Measurements from ENCODE around the gene UXS1.
A peak's percentile ranks its signal among the peaks of the same experiment; 100 is the strongest.
"Not testable (repeated sequence)": the region's sequence is repeated elsewhere in the genome, so short reads cannot be mapped to it uniquely, and the experiment has no call there.

UXS1 gene

DNA sequence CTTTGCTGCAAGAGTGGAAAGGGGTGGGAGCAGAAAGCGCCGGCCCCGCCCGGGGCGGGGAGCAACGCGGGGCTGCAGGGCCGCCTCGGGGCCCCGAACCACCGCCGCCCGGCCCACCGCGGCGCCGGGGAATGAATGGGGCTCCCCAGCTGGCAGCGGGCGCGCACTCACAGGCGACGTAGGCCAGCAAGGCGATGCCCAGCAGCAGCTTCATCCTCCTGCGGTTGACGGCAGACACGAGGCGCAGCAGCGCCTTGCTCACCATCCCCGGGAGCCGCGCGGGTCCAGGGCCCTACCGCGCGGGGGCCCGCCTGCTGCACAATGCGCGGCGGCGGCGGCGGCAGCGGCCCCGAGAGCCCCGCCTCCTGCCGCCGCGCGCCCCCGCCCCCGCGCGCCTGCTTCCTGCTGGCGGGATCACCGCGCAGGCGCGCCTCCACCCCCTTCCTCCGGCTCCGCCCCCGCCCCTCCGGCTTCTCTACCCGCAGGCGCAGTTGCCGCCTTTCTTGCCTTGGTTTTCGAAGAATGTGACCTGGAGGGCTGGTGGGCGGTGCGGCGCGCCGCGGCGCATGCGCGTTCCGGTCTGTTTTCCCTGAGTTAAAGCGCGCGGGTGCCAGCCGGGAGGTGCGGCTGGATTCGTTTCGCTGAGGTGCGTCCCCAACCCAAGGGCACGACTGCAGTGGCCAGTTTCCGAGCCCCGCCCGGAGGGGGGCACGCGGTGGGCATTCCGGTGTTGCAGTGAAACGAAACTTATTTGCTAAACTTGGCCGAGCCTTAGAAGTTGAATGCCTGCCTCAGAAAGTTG lies at the start of gene UXS1:
TSS of gene UXS1 (minus strand) at position 325 of the 802 bp plus-strand sequence. CDS start at position 265, 60 bp downstream.
- peak; percentile 82 for DNase-seq (ENCODE audit: low read depth)

DNA sequence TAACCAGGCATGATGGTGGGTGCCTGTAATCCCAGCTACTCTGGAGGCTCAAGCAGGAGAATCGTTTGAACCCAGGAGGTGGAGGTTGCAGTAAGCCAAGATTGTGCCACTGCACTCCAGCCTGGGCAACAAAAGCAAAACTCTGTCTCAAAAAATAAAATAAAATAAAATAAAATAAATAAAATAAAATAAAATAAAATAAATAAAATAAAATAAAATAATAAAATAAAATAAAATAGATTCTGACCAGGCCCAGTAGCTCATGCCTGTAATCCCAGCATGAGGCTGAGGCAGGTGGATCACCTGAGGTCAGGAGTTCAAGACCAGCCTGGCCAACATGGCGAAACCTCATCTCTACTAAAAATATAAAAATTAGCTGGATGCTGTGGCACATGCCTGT lies 45.4 kb upstream of the UXS1 start:
- DNase-seq (ENCODE audit: low read depth): not testable (repeated sequence)

GRCh38 chr2:106235392-106235791 lies 41.3 kb upstream of the UXS1 start:
- not testable (repeated sequence) for DNase-seq (ENCODE audit: low read depth)

- DNase-seq (ENCODE audit: low read depth): no peak
Measured at GRCh38 chr2:106233350-106233706, 39.2 kb upstream of the UXS1 start.

- no peak for DNase-seq (ENCODE audit: low read depth)
Measured at GRCh38 chr2:106232638-106233349, 38.7 kb upstream of the UXS1 start.

DNA sequence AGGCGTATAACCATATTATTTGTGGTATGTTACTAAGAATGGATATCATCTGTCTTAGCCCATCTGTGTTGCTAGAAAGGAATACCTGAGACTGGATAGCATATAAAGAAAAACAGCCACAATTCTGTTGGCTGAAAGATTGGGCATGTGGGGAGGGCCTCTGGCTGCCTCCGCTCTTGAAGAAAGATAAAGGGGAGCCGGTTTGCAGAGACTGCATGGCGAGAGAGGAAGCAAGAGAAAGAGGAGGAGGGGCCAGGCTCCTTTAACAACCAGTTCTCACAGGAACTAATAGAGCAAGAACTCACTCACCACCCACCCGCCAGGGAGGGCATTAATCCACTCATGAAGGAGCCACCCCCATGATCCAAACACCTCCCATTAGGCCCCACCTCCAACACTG lies 29.2 kb upstream of the UXS1 start:
- no peak for DNase-seq (ENCODE audit: low read depth)

DNA sequence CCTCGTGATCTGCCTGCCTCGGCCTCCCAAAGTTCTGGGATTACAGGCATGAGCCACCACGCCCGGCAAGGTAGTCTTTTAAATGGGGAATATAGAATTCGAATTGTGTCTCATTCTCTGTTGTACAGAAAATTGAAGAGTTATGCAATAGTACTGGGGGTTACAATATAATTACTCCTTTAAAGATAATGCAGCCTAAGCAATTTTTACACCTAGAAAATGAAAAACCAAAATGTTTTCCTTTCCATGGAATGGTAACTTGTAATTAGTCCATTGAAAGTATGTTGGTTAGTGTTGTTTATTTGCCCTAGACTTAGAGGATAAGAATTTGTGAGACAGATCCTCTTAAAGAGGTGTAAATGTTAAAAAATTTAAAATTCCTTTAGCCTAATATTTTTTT lies 28.0 kb upstream of the UXS1 start:
- DNase-seq (ENCODE audit: low read depth): not testable (repeated sequence)

DNA sequence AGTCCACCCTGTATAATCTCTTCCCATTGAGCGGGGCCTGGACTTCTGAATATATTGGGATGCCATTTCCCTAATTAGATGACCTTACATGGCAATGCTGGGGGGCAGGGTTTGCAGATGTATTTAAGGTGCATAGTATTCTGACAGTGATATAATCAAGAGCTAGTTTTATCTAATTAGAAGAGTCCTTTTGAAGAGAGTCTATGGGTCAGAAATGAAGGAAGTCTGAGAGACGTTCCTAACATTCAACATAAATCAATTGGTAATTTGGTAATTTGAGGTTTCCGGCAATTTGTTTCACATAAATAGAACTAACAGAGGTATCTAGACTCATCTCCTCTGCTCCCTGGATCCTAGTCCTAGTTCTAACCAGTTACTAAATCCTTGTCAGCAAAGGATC lies 25.7 kb upstream of the UXS1 start:
- no peak for DNase-seq (ENCODE audit: low read depth)

- not testable (repeated sequence) for DNase-seq (ENCODE audit: low read depth)
Measured at GRCh38 chr2:106219157-106219556, 25.1 kb upstream of the UXS1 start.

DNA sequence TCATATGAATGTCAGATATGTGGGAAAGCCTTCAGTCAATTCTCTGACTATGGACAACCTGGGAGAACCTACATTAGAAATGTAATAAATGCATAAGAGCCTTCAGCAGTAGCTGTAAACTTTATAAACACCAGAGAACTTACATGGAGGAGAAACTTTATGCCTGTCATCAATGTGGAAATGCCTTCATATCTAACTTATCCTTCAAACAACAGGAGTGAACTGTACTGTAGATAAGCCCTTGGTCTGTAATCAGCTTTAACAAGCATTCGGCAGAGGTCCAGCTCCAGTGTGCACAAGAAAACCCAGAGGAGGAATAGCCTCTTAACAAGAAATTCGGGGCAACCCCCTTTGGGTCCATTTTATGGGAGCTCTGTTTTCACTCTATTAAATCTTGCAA lies 14.8 kb upstream of the UXS1 start:
- DNase-seq (ENCODE audit: low read depth): no peak

DNA sequence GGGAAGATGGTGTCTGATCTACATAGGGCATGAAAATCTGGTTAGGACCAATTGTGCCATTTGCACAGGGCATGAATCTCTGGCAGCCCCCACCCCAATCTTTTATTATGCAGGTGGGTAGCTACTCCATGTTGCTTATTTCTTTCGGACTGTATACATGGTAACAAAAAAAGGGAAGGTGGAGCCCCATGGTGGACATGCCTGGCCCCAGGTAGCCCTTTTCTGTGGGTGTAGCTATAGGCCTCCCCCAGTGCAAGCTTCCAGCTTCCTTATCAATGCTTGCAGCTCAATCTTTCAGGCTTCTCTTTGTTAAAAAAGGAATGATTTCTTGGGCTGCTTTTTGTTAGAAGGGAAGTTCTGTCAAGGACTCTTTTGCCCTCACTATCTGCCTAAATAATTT lies 14.3 kb upstream of the UXS1 start:
- no peak for DNase-seq (ENCODE audit: low read depth)

DNA sequence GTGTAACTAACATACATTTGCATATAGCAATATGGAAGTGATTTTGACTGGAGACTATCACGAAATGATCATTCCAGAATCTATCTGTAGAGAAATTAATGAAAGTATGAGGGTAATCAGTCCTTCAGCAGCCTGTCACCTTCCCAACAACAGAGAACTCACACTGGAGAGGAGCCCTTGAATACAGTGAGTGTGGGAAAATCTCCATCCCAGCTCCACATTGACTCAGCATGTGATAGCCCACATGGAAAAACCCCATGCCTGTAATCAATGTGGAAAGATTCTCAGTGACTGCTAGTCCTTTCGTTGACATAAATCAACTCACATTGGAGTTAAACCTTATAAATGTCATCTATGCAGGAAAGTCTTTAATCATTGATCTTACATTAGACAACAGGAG lies 13.1 kb upstream of the UXS1 start:
- no peak for DNase-seq (ENCODE audit: low read depth)

DNA sequence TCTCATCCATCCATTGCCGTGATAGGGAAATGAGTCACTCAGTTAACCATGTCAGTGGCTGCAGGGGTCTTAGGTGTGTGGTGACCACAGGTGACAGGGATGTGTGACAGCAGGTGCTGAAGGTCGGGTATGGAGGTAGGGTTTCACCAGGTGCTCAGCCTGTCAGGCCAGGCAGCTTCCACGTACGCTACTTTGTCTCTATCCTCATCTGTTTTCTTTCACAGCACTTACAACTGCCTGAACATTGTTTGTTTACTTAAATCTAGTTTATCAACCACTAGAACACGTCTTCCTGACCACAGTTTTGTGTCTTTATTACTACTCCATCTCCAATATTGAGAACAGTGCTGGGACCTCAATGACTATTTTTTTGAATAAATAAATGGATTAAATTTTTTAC lies 11.4 kb upstream of the UXS1 start:
- no peak for DNase-seq (ENCODE audit: low read depth)

DNA sequence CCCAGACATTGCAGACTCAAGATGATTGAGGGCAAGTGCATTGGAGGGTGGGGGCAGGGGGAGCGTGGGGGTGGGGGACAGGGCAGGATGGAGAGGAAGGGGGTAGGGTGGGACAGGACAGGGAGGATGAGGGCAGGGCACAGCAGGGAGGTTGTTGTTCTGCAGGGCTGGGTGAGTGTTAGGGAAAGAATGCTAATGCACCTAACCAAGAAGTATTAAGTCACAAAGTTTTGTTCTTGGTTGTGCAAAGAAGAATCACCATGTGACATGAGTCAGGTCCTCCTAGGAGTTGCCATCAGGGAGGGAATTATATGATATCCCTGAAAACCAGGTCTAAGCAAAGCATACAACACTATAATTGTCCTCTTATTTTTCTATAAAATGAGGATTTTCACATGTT lies 10.4 kb upstream of the UXS1 start:
- not testable (repeated sequence) for DNase-seq (ENCODE audit: low read depth)

GRCh38 chr2:106201661-106202060 lies 7.6 kb upstream of the UXS1 start:
- no peak for DNase-seq (ENCODE audit: low read depth)

DNA sequence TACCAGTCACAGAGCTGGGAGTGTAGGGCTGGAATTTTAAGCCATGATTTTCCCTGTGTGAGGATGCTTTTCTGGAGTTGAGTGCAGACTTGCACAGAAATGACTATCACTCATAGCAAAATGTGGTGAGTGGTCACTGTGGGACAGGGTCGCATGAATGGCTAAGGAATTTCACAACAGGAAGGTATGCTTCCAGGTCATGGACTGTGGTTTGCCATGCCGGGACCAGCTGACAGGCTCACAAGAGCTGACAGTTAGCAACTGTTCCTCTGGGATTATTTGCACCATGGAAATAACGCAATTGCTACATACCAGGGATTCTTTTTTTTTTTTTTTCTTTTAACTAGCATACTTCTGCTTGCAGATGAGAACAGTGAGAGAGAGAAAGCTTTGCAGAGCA lies 3.8 kb upstream of the UXS1 start:
- no peak for DNase-seq (ENCODE audit: low read depth)

DNA sequence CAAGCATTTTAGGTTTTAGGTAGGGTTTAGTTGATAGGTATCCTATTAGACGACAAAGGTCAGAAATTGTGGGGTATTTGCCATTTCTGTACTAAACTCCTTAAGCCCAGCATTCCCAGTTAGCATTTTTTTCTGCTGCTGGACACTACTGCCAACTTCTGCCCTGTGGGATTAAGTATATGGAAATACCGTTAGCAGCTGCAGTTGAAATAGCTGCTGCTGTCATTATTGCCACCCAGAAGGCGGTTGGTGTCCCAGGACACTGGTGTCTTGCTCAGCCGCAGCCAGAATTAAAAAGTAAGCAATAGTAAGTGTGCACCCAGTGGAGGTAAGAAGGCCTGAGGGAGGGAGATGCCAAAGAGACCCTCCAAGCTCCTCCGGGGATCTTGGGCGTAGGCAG lies 1.9 kb upstream of the UXS1 start:
- DNase-seq (ENCODE audit: low read depth): no peak

- DNase-seq (ENCODE audit: low read depth): no peak
Measured at GRCh38 chr2:106195456-106195855, 1.4 kb upstream of the UXS1 start.

GRCh38 chr2:106193690-106193976 lies 468 bp downstream of the UXS1 start:
- DNase-seq (ENCODE audit: low read depth): no peak

DNA sequence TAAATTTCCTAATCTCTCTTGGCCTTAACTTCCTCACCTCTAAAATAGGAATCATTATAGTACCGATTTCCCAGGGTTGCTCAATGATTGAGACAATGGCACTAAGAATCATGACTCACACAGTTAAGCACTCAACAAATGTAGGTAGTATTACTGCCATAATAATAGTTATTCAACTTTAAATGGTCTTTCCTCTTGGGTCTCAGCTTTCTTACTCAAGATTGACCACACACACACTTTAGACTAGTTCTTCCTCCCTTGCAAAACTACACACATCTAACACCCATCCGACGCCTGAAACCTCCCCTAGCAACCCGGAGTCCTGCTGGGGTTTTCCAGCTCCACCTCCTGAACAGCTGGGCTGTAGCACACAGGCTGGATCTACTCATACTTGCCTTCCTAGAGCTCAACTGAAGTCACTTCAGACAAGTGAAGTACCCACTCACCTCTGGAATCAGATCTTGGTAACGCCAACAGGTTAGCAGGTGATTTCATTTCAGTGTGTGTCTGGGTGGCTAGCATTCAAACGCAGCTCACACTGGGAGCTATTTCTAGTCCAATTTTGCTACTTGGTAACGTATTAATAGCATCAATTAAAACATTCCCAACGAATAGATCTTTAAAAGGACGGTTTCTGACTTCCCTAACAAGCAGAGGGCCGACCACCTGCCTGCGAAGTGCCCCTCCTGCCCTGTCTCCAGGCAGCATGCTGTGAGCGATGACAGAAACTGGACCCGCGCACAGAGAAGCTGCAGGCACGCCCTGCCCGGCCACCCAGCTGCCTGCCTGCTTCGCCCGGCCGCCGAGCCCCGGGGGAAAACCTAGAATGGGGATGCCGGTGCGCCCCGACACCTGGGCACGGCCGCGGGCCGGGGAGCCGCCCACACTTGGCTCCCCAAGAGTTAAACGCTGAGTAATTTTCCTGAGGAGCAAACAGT lies 1.1 kb downstream of the UXS1 start:
- no peak for DNase-seq (ENCODE audit: low read depth)

DNA sequence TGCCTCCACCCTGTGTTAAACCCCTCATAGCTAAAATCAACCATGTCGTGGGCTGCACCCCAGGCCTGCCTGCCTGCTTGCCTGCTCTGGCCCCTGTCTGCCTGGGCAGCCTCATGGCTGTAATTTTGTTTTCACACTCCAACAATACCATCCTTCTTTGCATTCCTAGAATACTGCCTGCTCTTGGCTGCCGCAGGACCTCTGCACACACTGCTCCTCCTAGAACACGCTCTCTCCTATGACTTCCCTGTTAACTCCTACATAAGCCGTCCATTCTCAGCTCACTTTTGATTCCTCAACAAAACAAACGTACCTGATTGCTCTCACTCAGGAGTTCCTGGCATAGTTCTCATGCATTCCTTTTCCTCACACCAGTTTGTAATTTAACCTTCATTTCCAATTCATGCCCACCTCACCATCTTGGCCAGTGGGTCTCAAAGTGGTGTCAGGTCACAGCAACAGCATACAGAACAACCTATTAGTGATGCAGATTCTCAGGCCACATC lies 2.5 kb downstream of the UXS1 start:
- no peak for DNase-seq (ENCODE audit: low read depth)

DNA sequence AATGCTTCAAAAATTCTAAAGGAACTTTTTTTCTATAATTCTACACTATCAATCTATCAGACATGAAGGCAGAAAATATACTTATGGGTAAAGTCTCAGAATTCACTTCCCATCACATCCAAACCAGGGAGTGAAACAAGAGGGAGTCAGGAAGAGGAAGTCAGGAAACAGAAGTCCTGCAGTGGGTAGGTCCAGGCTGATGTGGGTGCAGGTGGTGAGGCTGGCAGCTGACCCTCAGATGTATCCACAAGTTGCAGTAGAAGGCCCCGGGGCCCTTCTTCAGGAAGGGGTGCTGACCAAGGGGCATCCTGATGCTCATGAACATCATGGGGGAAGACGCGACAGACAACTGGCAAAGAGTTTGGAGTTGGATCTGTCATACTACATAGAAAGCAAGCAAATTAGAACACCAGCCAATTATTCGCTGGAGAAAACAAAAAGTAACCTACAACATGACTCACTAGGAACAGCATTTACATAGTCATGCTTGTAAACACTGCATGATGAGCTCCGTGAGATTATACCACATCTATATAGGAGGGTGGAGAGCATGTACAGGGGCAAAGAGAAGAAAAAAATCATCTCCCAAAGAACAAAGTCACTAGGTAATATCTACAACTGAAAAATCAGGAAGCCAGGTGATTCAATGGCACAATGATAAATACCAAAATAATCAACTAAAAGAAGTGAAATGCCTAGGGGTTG lies 4.2 kb downstream of the UXS1 start:
- DNase-seq (ENCODE audit: low read depth): no peak

Measured in CMK (cell line).